ENCODE results near the gene MYO18B.
"Not testable (repeated sequence)": the region's sequence is repeated elsewhere in the genome, so short reads cannot be mapped to it uniquely, and the experiment has no call there.

The MYO18B gene

GRCh38 chr22:25953919-25954318 is 211.9 kb downstream of the MYO18B start:
- no peak for DNase-seq

GRCh38 chr22:25955323-25955722 is 213.3 kb downstream of the MYO18B start:
- no peak for DNase-seq

DNA sequence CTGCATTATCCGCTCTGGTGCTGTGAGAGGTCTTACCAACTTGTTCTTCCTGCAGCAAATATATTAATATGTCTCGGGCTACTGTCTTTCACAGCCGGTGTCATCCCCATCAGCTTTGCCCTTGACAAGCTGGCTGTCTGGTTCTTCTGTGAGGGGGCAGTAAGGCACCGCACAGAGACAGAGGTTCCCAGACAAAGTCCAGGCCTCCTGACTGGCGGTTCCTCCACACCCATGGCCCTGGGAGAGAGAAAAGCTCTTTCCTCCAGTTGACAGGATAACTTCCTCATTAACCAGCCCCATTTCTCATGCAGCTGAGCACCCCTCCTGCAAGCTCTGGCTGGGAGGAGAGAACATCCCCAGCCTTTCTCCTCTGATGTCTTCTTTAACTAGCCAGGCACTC is 214.8 kb downstream of the MYO18B start:
- DNase-seq, result no peak

- no peak for DNase-seq
These were observed 218.1 kb downstream of the MYO18B start for GRCh38 chr22:25959818-25960774.

GRCh38 chr22:25961699-25962098 is 219.7 kb downstream of the MYO18B start:
- DNase-seq, result no peak

- DNase-seq, result no peak
These were observed 220.7 kb downstream of the MYO18B start for GRCh38 chr22:25962711-25963110.

DNA sequence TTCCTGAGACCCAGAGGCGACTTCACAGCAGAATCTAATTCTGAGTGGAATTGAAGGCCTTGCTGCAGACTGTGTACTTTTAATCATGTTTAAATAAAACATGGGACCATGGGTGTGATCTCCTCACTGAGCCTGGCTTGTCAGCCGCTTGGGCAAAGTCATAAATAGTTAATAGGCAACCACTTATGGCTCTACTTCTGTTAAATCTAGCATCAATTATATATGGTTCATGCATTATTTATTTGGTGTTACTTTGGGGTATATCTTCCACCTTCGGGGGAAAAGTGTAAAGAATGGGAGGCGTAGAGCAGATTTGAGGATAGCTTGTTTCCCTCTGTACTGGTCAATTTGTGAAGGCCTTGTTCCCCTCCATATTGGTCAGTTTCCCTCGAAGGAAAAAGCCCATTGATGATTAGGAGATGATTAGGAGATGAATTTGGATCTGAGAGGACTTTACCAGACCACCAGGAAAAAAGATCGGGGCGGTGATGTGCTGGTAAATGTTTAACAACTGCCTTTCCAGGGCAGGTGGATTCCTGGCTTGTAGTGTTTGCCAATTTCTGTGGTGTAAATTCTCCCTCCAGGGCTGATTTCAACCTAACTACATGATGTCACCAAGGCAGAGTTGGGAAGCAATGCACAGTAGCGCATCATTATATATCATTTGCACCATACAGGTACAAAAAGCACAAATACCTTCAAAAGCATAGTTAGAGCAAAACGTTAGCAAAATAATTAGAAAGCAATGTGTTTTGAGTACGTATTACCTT is 223.2 kb downstream of the MYO18B start:
- no peak for DNase-seq

DNA sequence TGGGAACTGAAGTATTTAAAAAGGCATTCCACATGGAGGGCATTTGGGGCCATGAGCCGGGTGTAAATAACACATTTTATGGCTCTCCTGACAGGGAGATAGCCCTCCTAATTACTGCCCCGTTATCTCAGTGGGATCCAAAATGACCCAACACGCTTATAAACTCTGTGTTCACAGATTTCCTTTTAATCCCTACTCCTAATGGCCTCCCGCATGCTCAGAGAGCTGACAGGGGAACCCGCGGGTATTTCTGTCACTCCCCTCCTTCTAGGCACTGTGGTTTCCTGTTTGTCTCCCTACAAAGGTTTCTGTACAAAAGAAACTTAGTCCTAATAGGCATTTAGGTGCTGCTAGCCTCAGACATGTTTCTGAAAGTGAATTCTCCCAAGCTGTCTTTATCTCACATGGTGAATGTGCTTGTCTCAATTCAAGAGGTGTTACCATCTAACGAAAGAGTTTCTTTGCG is 224.5 kb downstream of the MYO18B start:
- no peak for DNase-seq

GRCh38 chr22:25969286-25969685 is 227.3 kb downstream of the MYO18B start:
- DNase-seq, result no peak

GRCh38 chr22:25969901-25970300 is 227.9 kb downstream of the MYO18B start:
- no peak for DNase-seq

DNA sequence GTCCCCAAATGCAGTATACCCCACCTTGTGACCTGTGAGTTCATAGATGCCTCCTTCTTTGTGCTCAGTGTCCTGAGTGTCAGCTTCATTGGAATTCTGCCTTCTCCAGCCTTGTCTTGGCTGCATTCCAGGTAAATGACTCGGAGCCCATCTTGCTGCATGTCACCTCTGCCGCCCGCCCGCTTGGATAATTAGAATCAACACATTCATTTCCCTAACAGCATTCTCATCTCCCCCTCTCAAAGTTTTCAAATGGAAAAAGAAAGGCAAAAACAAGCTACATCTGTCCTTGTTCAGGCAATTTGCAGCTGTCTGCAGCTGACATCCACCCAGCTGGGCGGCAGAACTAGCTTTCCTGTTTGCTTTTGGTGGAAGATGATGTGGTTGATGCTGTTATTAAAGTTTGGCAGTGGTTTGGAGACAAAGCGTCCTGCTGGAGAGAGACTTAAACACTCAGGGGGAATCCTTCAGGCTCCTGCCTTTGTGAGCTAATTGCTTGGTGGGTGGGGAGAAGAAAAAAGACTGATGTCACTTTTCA is 228.5 kb downstream of the MYO18B start:
- no peak for DNase-seq

DNA sequence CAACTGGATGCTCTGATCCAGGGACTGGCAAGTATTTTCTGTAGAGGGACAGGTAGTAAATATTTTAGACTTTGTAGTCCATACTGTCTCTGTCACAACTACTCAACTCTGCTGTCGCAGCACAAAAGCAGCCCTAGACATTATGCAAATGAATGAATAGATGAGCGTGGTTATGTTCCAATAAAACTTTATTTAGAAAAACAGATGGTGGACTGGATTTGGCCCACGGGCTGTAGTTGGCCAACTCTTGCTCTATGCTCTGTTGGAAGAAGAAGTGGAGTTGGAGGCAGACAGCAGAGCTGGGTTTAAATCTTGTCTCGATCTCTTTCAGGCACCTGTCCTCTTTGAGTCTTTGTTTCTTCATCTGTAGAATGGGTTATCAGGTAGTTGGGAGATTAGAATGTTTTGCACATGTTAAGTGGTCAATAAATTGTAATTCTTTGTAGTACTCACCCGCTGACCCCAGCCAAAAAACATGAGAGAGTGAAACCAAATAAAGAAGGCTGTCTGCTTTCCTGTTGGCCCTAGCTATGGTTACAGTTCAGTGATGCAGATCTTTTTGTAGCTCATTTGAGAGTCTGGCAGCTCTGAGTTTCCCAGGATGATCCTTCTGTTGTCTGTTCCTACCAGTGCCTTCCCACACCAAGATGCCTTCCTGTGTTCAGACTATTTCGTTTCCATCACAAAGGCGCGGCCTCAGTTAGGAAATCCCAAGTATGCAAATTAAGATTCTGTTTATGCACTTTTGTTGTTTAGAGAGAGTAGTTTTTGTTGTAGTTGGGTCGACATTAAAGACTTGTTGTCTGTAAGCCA is 229.2 kb downstream of the MYO18B start:
- no peak for DNase-seq

DNA sequence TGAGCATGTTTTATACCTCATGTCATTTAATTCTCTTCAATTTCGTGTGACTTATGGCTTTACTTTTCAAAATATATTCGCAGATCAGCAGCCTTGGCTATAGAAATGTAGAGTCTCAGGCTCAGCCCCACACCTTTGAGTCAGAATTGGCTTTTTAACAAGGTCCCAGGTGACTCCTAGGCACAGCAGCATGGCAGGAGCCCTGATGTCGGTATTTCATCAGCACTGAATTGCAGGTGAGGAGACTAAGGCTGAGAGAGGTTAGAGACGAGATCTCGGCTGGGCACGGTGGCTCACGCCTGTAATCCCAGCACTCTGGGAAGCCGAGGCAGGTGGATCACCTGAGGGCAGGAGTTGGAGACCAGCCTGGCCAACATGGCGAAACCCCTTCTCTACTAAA is 230.4 kb downstream of the MYO18B start:
- DNase-seq, result no peak

GRCh38 chr22:25976356-25976755 is 234.4 kb downstream of the MYO18B start:
- no peak for DNase-seq

GRCh38 chr22:25979968-25980367 is 238.0 kb downstream of the MYO18B start:
- DNase-seq, result no peak

GRCh38 chr22:25984911-25985310 is 242.9 kb downstream of the MYO18B start:
- not testable (repeated sequence) for DNase-seq

GRCh38 chr22:25987948-25988347 is 246.0 kb downstream of the MYO18B start:
- DNase-seq, result no peak

DNA sequence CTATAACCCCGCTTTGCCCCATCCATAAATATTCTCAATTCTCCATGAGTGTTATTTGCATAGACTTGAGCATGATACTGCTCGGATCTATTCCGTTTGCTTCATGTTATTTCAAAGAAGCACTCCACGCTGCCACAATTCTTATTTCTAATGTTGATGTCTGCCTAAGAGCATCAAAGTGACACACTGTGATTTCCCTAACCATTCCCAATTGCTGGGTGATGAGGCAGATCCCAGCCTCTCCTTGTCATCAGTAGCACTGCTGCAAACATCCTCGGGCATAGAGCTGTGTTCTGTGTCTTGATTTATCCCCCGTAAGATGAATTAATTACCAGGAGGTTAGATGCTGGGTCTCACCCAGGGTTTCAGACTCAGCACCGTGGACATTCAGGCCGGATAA is 249.0 kb downstream of the MYO18B start:
- DNase-seq, result no peak

DNA sequence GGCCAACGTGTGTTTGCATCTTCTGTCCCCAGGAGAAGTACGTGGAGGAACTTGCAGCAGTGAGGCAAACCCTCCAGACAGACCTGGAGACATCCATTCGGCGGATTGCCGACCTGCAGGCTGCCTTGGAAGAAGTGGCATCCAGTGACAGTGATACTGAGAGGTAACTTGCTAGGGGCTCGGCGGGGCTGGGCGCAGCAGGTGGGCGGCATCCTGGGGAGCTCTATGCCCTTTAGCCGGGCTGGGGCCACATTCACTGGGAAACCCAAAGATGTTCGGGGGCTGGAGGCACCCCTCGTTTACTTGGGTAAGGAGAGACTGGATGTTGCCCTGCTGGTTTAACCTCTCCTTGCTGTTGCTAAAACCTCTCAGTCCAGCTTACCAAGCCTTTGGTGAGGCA is 250.3 kb downstream of the MYO18B start:
- no peak for DNase-seq

DNA sequence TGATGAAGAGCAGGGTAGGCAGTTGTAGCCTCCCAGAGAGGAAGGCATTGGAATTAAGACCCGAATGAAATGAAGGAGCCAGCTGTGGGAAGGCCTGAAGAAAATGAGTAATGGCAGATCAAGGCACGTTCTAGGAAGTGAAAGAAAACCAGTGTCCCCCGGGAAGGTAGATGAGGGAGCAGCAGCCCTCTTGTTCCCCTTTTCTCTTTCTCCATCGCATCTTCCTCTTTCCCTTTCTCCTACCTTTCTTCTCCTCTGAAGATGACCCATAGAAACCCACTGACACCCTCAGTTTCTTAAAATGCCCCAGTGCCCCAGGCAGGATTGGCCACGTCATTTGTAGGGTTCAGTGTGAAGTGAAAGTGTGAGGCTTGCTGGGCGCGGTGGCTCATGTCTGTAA is 254.7 kb downstream of the MYO18B start:
- no peak for DNase-seq

- no peak for DNase-seq
These were observed 256.1 kb downstream of the MYO18B start for GRCh38 chr22:25997886-25998775.

DNA sequence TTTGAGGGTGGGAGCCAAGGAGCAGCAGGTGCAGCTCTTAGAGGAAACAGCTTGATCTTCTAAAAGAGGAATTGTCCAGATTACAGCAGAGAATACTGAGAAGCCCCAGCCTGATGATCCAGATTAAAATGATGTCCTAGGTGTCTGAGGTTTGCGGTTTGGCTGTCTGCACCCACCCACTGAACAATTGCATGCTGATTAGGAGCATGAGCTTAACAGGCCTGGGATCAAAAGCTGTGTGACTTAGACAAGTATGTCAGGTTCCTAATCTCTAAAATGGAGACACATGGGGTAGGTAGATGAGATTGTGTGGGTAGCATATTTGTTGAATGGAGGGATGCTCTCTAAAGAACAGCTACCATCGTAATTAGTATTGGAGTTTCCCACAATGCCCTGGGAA is 260.5 kb downstream of the MYO18B start:
- no peak for DNase-seq

Data from NCI-H187 treated with DMSO at 0.1 percent for 48 hours (cell line).